ENCODE results near the gene PTPRN2.

The PTPRN2 gene

DNA sequence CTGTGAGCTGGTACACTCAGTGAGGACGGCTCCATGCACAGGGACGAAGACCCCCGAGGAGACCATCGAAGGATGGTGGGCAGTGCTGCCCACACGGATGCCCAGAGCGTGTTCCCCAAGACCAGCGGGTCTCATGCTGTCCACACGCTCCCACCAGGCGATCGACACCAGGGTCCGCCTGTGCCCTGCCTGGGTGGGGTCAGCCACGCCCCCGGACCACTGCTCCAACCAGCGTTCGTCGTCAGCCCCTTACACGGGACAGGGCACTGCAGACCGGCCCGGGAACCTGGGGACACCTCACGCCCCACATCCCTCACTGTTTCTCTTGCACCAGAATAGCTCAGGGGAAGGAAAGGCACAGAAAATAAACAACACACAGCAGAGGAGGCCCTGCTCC is 1027.4 kb downstream of the PTPRN2 start:
- Histone ChIP-seq H3K27ac (no peak overlapping the region), H3K4me3 (no peak overlapping the region)
- TF ChIP-seq, protein P1, sequence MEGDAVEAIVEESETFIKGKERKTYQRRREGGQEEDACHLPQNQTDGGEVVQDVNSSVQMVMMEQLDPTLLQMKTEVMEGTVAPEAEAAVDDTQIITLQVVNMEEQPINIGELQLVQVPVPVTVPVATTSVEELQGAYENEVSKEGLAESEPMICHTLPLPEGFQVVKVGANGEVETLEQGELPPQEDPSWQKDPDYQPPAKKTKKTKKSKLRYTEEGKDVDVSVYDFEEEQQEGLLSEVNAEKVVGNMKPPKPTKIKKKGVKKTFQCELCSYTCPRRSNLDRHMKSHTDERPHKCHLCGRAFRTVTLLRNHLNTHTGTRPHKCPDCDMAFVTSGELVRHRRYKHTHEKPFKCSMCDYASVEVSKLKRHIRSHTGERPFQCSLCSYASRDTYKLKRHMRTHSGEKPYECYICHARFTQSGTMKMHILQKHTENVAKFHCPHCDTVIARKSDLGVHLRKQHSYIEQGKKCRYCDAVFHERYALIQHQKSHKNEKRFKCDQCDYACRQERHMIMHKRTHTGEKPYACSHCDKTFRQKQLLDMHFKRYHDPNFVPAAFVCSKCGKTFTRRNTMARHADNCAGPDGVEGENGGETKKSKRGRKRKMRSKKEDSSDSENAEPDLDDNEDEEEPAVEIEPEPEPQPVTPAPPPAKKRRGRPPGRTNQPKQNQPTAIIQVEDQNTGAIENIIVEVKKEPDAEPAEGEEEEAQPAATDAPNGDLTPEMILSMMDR (IDR thresholded peaks at IDR 0.05): no peak
- no peak for DNase-seq (ENCODE audit: low spot score)

DNA sequence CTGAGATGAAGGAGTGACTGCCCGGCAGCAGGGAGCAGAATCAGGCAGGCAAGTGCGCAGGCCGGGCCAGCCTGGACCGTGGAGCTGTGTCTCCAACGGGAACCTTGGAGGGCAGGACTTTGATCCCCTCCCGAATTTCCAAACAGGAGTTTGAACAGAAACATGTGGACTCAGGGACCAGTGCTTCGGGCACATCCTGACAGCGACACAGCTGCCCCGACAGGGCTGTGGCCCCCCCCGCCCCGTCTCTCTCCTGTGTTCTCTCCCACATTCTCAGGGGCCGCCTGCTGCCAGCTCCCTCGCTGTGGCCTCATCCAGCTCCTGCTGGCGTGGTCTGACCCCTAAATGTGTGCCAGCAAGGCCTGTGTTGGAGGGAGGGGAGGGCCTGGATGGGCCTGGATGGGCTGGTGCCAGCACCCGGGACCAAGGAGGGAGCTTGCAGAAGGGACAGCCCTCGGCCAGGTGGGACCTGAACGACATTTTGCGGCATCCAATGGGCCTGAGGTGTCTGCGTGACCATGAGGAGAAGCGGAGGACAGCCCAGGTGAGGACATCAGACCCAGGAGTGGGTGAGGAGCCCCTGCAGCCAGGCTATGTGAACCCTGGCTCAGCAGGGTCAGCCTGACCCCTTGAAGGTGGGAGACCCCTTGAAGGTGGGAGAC is 1027.9 kb downstream of the PTPRN2 start:
- Histone ChIP-seq H3K4me3 (no peak overlapping the region), H3K27ac (no peak overlapping the region)
- TF ChIP-seq, protein P1 (IDR thresholded peaks at IDR 0.05): no peak
- no peak for DNase-seq (ENCODE audit: low spot score)

DNA sequence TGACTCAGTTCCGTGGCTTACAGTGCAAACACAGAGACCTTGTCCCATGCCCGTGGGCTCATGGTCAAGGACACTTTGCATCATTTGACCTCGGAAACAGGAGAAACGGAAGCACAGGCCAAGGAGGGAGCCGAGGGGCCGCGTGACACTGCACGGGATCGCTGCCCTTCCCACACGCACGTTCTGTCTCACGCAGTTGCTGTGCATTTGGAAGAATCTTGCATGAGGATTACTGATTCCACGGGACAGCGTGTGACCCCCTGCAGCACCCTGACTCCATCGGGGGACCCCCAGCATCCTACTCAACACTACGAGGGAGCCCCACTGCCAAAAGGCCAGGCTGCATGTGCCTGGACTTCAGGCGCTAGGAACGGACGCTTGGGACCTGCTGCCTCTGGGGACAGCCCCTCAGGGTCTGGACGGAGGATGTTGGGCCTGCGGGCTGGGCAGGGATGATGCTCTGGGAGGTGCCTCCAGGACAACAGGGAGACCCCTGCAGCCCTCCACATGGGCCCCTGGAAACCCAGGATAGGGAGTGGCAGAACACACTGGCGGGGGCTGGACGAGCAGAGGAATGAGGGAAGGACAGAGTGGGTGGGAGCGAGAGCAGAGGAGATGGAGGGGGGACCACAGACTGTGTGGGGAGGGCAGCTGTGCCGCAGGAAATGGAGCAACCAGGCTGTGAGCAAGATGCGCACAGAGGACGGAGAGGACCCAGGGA is 1028.6 kb downstream of the PTPRN2 start:
- no peak overlapping the region for H3K27ac ChIP-seq
- TF ChIP-seq, protein P1 (IDR thresholded peaks at IDR 0.05): no peak
- DNase-seq (ENCODE audit: low spot score): no peak
- no peak overlapping the region for H3K4me3 ChIP-seq

DNA sequence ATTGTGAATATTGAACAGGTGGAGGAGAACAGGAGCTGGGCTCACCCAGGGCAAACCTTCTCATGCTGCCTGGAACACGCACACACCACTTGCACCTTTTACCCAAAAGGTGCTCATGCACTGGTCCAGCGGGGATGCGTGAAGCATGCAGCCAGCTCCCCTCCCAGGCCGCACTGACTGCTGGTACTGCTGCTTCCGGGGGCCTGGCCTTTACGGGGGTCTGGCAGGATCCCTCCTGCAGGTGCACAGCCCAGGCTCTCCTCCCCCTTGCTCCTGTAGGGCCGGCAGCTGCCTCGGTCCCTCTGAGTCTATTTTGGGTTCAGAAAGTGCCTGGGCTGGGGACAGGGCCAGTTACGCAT is 1029.1 kb downstream of the PTPRN2 start:
- TF ChIP-seq, protein P1 (IDR thresholded peaks at IDR 0.05): no peak
- DNase-seq (ENCODE audit: low spot score): no peak
- H3K4me3 ChIP-seq: no peak overlapping the region
- no peak overlapping the region for H3K27ac ChIP-seq

DNA sequence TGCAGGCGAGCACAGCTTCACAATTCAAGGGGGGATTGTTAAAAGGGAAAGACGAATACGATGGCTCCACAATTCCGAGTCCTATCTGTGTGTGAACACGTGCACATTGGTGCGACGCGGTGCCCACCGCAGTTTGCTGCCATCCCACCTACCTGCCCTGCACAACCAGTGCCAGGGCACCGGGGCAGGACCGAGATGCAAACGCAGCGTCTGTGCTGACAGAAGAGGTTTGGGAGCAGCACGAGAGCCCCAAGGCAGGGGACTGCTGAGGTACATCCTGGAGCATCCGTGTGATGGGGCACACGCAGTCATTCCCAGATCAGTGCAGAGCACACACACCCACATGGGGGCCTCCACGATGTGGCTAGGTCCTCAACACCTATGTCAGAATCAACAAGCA is 1029.6 kb downstream of the PTPRN2 start:
- DNase-seq (ENCODE audit: low spot score): no peak
- Histone ChIP-seq H3K27ac (no peak overlapping the region), H3K4me3 (no peak overlapping the region)
- TF ChIP-seq, protein P1 (IDR thresholded peaks at IDR 0.05): no peak

DNA sequence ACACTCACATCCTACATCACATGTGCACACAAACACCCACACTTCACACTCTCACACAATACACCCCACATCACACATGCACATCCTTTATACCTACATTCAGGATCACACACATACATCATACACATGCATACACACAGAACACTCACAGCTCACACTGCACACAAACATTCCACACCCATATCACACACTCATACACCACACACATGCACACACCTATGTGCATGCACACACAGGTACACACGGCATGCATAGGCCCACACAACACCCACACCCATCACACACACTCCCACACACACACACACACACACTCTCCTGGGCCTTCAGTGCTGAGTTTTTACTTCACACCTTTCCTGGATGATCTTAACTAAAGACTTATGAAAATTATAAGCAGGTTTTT is 1030.4 kb downstream of the PTPRN2 start:
- no peak for DNase-seq (ENCODE audit: low spot score)
- TF ChIP-seq, protein P1 (IDR thresholded peaks at IDR 0.05): no peak
- no peak overlapping the region for H3K27ac ChIP-seq
- no peak overlapping the region for H3K4me3 ChIP-seq

DNA sequence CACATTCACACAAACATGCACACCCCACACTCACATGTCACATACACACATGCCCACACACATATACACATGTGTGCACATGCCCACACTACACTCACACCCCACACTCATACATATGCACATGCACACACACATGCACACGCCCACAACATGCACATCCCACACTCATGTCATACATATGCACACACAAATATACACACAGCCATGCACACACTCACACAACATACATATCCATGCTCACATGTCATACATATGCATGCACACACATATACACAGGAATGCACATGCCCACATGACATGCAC is 1031.0 kb downstream of the PTPRN2 start:
- H3K27ac ChIP-seq: no peak overlapping the region
- H3K4me3 ChIP-seq: no peak overlapping the region
- TF ChIP-seq, protein P1 (IDR thresholded peaks at IDR 0.05): no peak
- DNase-seq (ENCODE audit: low spot score): no peak
